ENCODE measurements around the gene ZNF512. TPM values are rescaled to one million over a fixed set of nuclear protein-coding genes. Genes with fewer than 3 reads are reported as not detected.

The ZNF512 gene
- total RNA-seq, 2 donors from 2014 or later: 11.9 to 63.3 TPM

DNA sequence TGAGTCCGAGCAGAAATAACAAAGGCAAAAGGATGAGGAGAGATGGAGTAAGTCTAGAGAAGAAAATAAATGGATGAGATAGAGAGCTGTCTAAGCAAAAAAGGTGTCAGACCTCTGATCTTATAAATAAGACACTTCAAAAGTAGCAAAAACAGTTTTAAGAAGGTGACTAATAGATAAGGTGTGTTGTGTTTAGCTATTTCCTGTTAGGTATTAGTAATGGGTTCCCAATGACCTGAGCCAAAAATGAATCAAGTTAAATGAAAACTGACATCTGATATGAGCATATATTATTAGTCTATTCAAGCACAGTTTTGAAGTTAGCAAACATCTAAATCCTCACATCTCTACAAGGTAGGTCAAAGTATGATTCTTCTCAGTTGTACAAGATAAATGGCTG, 69.9 kb downstream of the ZNF512 start:
- Histone ChIP-seq H3K27me3 (no peaks in the 10 kb centered on the region), H3K27ac (peak overlapping the region in 1 of 4 donors; percentile 22), H3K4me3 (no peak overlapping the region), H3K36me3 (replicated peaks in 1 of 2; ENCODE audit: insufficient read depth in 1 of 2, low read depth in 2 of 2) (peaks cover 0 to 15% of the 10 kb centered on the region in 2 donors), H3K4me1 (peaks cover 10% of the 10 kb centered on the region), H3K9me3 (no peaks in the 10 kb centered on the region)
- ATAC-seq (no peak), DNase-seq (no peak)
- intact Hi-C loops (cut with DNase I): no loop called here
- TF ChIP-seq, protein P1, sequence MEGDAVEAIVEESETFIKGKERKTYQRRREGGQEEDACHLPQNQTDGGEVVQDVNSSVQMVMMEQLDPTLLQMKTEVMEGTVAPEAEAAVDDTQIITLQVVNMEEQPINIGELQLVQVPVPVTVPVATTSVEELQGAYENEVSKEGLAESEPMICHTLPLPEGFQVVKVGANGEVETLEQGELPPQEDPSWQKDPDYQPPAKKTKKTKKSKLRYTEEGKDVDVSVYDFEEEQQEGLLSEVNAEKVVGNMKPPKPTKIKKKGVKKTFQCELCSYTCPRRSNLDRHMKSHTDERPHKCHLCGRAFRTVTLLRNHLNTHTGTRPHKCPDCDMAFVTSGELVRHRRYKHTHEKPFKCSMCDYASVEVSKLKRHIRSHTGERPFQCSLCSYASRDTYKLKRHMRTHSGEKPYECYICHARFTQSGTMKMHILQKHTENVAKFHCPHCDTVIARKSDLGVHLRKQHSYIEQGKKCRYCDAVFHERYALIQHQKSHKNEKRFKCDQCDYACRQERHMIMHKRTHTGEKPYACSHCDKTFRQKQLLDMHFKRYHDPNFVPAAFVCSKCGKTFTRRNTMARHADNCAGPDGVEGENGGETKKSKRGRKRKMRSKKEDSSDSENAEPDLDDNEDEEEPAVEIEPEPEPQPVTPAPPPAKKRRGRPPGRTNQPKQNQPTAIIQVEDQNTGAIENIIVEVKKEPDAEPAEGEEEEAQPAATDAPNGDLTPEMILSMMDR (IDR thresholded peaks at IDR 0.05): no peak
- no peak for TF ChIP-seq POLR2A (IDR thresholded peaks at IDR 0.05)
- 64 to 82% methylated on average over 1 of the region's 1 CpG for WGBS, 2 donors

DNA sequence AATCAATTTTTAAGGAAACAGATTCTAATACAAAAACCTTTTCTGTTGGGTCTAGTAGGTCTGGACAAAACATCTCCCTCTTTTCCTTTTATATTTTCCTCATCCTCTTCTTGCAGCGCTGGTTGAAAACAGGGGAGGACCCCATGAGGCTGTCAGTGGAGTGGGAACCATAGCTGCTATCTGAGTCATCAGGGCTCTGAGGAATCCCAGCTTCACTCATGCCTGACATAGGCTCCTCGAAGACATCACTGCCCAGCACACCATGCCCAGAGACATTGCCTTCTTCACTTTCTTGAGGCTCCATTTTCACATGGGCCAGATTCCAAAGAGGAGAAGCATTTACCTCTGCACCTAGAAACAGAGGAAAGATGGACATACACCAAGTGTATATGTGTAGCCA, 70.6 kb downstream of the ZNF512 start:
- no peak for TF ChIP-seq POLR2A (IDR thresholded peaks at IDR 0.05)
- TF ChIP-seq, protein P1 (IDR thresholded peaks at IDR 0.05): no peak
- H3K36me3 ChIP-seq (replicated peaks in 1 of 2; ENCODE audit: insufficient read depth in 1 of 2, low read depth in 2 of 2): peaks cover 0 to 15% of the 10 kb centered on the region in 2 donors
- intact Hi-C loops (cut with DNase I): no loop called here

DNA sequence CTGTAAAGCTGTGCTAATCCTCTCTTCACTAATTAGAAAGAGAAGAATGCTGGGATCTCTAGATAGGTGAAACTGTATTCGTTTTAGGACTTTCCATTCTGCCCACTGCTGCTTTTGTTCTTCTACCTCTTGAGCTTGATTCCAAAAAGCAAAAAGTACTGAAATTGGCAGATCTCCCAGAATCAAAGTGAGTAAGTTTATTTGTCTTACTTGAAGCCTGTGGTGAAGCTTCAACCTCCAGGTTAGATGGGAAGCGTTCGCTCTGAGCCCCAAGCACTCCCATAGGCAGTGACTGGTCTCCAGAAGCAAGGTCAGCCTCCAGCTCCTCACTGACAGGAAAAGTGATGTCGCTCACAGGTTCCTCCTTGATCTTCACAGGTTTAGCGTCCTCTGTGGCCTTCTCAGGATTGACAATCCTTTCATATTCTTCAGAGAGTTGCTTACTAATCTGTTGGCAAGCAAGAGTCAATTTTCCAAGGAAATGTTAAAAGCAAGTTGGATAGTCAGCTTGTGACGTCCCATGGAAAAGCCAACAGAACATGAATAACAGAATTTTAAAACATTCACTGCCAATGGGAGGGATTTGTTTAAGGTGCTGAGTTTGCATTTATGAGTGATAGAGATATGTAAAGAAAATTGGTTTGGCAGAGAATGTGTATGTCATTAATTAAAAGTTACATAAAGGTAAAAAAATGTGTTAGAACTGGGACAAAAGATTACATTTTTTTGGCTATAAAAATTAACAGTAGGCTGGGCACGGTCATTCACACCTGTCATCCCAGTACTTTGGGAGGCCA, 72.5 kb downstream of the ZNF512 start:
- Histone ChIP-seq H3K9me3 (no peaks in the 10 kb centered on the region), H3K27me3 (no peaks in the 10 kb centered on the region), H3K4me3 (no peak overlapping the region), H3K27ac (no peak overlapping the region), H3K4me1 (peaks cover 15% of the 10 kb centered on the region), H3K36me3 (replicated peaks in 1 of 2; ENCODE audit: insufficient read depth in 1 of 2, low read depth in 2 of 2) (peaks cover 0 to 10% of the 10 kb centered on the region in 2 donors)
- DNase-seq (no peak), ATAC-seq (no peak)
- intact Hi-C loops (cut with DNase I): no loop called here
- 40 to 52% methylated on average over 7 of the region's 7 CpGs for WGBS, 2 donors
- TF ChIP-seq POLR2A (IDR thresholded peaks at IDR 0.05): no peak
- TF ChIP-seq, protein P1 (IDR thresholded peaks at IDR 0.05): no peak

More for the DNA sequence above, 70.6 kb downstream of the ZNF512 start:
- Histone ChIP-seq H3K27me3 (no peaks in the 10 kb centered on the region), H3K4me3 (no peak overlapping the region), H3K27ac (no peak overlapping the region), H3K4me1 (peaks cover 10% of the 10 kb centered on the region), H3K9me3 (no peaks in the 10 kb centered on the region)
- DNase-seq (no peak), ATAC-seq (no peak)
- 90 to 93% methylated on average over 2 of the region's 2 CpGs for WGBS, 2 donors

DNA sequence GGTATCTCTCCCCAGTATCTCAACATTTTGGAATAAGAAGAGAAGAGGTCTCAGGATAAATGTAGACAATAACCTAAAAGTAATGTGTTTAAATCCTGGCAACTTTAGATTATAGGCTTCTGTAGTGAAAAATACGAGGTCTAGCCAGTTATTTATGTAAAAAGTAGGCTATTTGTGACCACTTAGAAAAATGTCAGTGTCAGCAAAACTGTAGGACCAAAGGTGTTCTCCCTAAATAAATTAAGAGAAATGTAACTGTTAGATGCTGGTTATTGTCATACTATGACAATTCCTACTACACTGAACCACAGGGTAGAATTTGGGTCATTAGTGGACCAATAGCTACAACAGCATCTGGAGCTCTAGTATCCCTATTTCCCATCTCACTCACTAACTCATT, 78.5 kb downstream of the ZNF512 start:
- H3K36me3 ChIP-seq (replicated peaks in 1 of 2; ENCODE audit: insufficient read depth in 1 of 2, low read depth in 2 of 2): peaks cover 0 to 10% of the 10 kb centered on the region in 2 donors
- DNase-seq (no peak), ATAC-seq (no peak)
- no peak overlapping the region for H3K27ac ChIP-seq
- no peaks in the 10 kb centered on the region for H3K9me3 ChIP-seq
- no peaks in the 10 kb centered on the region for H3K27me3 ChIP-seq
- peaks cover 26% of the 10 kb centered on the region for H3K4me1 ChIP-seq
- intact Hi-C loops (cut with DNase I): no loop called here
- TF ChIP-seq POLR2A (IDR thresholded peaks at IDR 0.05): no peak
- TF ChIP-seq, protein P1 (IDR thresholded peaks at IDR 0.05): no peak
- 65 to 82% methylated on average over 1 of the region's 1 CpG for WGBS, 2 donors
- H3K4me3 ChIP-seq: no peak overlapping the region
